ENCODE data around the gene IQGAP2.

IQGAP2 gene

DNA sequence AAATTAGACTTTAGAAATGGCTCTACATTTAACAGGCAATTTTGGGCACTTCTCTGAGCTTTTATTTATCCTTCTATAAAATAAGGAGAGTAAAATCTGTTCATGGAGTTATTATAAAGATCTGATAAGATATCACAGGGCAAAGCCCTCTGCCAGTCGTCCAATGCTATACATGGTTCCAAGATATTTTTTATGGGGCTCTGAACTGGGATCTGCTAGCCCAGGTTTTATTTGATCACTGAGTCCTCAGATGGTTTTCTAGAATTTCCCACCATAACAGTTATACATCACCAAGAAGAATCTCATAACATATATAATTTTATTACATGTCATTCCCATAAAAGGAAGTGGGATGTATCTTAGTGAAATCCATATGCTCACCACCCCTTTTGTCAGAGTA is 23.2 kb upstream of the IQGAP2 start:
- H2AFZ ChIP-seq (ENCODE audit: low read length), result peak overlapping the region; percentile 36
- no peak overlapping the region for H4K91ac ChIP-seq (ENCODE audit: low read depth, low read length, poor library complexity)
- H2BK5ac ChIP-seq (ENCODE audit: low read length), result no peak overlapping the region
- H3K4me3 ChIP-seq (ENCODE audit: low read length in 2 of 2), result no peak overlapping the region
- no peak overlapping the region for H3K18ac ChIP-seq (ENCODE audit: low read length)
- H3K27ac ChIP-seq (replicated peaks; ENCODE audit: low read length), result no peak overlapping the region
- H2AK5ac ChIP-seq (ENCODE audit: low read depth, low read length), result no peak overlapping the region
- no peak overlapping the region for H2BK15ac ChIP-seq (ENCODE audit: low read length)
- H3K4ac ChIP-seq (ENCODE audit: low read length), result no peak overlapping the region
- no peak overlapping the region for H3K4me2 ChIP-seq (ENCODE audit: insufficient read depth, low read length, poor library complexity, severe bottlenecking)
- H3K14ac ChIP-seq (ENCODE audit: low read length), result no peak overlapping the region
- no peaks in the 10 kb centered on the region for H3K36me3 ChIP-seq (replicated peaks in 1 of 2; ENCODE audit: control insufficient read depth in 2 of 2, insufficient read depth in 2 of 2, low read length in 2 of 2)
- no peak overlapping the region for H3K23ac ChIP-seq (ENCODE audit: low read depth, low read length, poor library complexity)
- no peak overlapping the region for H2BK12ac ChIP-seq (ENCODE audit: low read length)
- no peaks in the 10 kb centered on the region for H3K79me1 ChIP-seq (ENCODE audit: low read depth, low read length)
- no peaks in the 10 kb centered on the region for H3K27me3 ChIP-seq (ENCODE audit: control insufficient read depth in 3 of 3, insufficient read depth in 3 of 3, low read depth in 1 of 3, low read length in 3 of 3)
- WGBS, 2 donors (ENCODE audit: extremely low coverage in 2 of 2, insufficient read length in 2 of 2, insufficient replicate concordance in 1 of 2), result no CpG with 5 or more reads among the region's 1 CpG
- DNase-seq (ENCODE audit: low spot score), result no peak
- peaks cover 4 to 9% of the 10 kb centered on the region in 2 donors for H3K4me1 ChIP-seq (ENCODE audit: control insufficient read depth in 2 of 2, insufficient read depth in 1 of 2, low read depth in 1 of 2, low read length in 2 of 2)
- no peaks in the 10 kb centered on the region for H3K9me3 ChIP-seq (replicated peaks in 1 of 2; ENCODE audit: control insufficient read depth in 2 of 2, insufficient read depth in 1 of 2, low read depth in 1 of 2, low read length in 2 of 2)
- no peak overlapping the region for H4K8ac ChIP-seq (ENCODE audit: low read depth, low read length)
- H3K9ac ChIP-seq (ENCODE audit: low read depth, low read length, poor library complexity), result no peak overlapping the region
- H2BK120ac ChIP-seq (ENCODE audit: low read depth, low read length), result no peak overlapping the region

- no peak for DNase-seq (ENCODE audit: low spot score)
- no peak overlapping the region for H2BK15ac ChIP-seq (ENCODE audit: low read length)
- H3K4ac ChIP-seq (ENCODE audit: low read length), result no peak overlapping the region
- no peak overlapping the region for H3K23ac ChIP-seq (ENCODE audit: low read depth, low read length, poor library complexity)
- H3K4me1 ChIP-seq (ENCODE audit: control insufficient read depth in 2 of 2, insufficient read depth in 1 of 2, low read depth in 1 of 2, low read length in 2 of 2), result peaks cover 4 to 9% of the 10 kb centered on the region in 2 donors
- H3K36me3 ChIP-seq (replicated peaks in 1 of 2; ENCODE audit: control insufficient read depth in 2 of 2, insufficient read depth in 2 of 2, low read length in 2 of 2), result no peaks in the 10 kb centered on the region
- no peak overlapping the region for H3K14ac ChIP-seq (ENCODE audit: low read length)
- peak overlapping the region; percentile 36 for H2AFZ ChIP-seq (ENCODE audit: low read length)
- H4K91ac ChIP-seq (ENCODE audit: low read depth, low read length, poor library complexity), result no peak overlapping the region
- H3K27me3 ChIP-seq (ENCODE audit: control insufficient read depth in 3 of 3, insufficient read depth in 3 of 3, low read depth in 1 of 3, low read length in 3 of 3), result no peaks in the 10 kb centered on the region
- no peak overlapping the region for H3K18ac ChIP-seq (ENCODE audit: low read length)
- no peak overlapping the region for H2BK12ac ChIP-seq (ENCODE audit: low read length)
- no peak overlapping the region for H3K4me3 ChIP-seq (ENCODE audit: low read length in 2 of 2)
- WGBS, 2 donors (ENCODE audit: extremely low coverage in 2 of 2, insufficient read length in 2 of 2, insufficient replicate concordance in 1 of 2), result no CpG with 5 or more reads among the region's 7 CpGs
- no peak overlapping the region for H2BK5ac ChIP-seq (ENCODE audit: low read length)
- H3K9me3 ChIP-seq (replicated peaks in 1 of 2; ENCODE audit: control insufficient read depth in 2 of 2, insufficient read depth in 1 of 2, low read depth in 1 of 2, low read length in 2 of 2), result no peaks in the 10 kb centered on the region
- no peak overlapping the region for H3K9ac ChIP-seq (ENCODE audit: low read depth, low read length, poor library complexity)
- no peak overlapping the region for H4K8ac ChIP-seq (ENCODE audit: low read depth, low read length)
- no peak overlapping the region for H2BK120ac ChIP-seq (ENCODE audit: low read depth, low read length)
- no peak overlapping the region for H3K27ac ChIP-seq (replicated peaks; ENCODE audit: low read length)
- no peak overlapping the region for H2AK5ac ChIP-seq (ENCODE audit: low read depth, low read length)
- no peak overlapping the region for H3K4me2 ChIP-seq (ENCODE audit: insufficient read depth, low read length, poor library complexity, severe bottlenecking)
- H3K79me1 ChIP-seq (ENCODE audit: low read depth, low read length), result no peaks in the 10 kb centered on the region
Measured at GRCh38 chr5:76380346-76381066, 22.6 kb upstream of the IQGAP2 start.

- Histone ChIP-seq H2BK5ac (ENCODE audit: low read length) (no peak overlapping the region), H3K9ac (ENCODE audit: low read depth, low read length, poor library complexity) (no peak overlapping the region), H3K27ac (replicated peaks; ENCODE audit: low read length) (no peak overlapping the region), H4K91ac (ENCODE audit: low read depth, low read length, poor library complexity) (no peak overlapping the region), H3K9me3 (replicated peaks in 1 of 2; ENCODE audit: control insufficient read depth in 2 of 2, insufficient read depth in 1 of 2, low read depth in 1 of 2, low read length in 2 of 2) (no peaks in the 10 kb centered on the region), H2BK120ac (ENCODE audit: low read depth, low read length) (no peak overlapping the region), H2AK5ac (ENCODE audit: low read depth, low read length) (no peak overlapping the region), H4K8ac (ENCODE audit: low read depth, low read length) (no peak overlapping the region), H3K79me1 (ENCODE audit: low read depth, low read length) (no peaks in the 10 kb centered on the region), H3K4me2 (ENCODE audit: insufficient read depth, low read length, poor library complexity, severe bottlenecking) (no peak overlapping the region), H3K4me1 (ENCODE audit: control insufficient read depth in 2 of 2, insufficient read depth in 1 of 2, low read depth in 1 of 2, low read length in 2 of 2) (peaks cover 4 to 9% of the 10 kb centered on the region in 2 donors), H3K23ac (ENCODE audit: low read depth, low read length, poor library complexity) (no peak overlapping the region), H3K27me3 (ENCODE audit: control insufficient read depth in 3 of 3, insufficient read depth in 3 of 3, low read depth in 1 of 3, low read length in 3 of 3) (no peaks in the 10 kb centered on the region), H3K14ac (ENCODE audit: low read length) (no peak overlapping the region), H3K18ac (ENCODE audit: low read length) (no peak overlapping the region), H2BK12ac (ENCODE audit: low read length) (no peak overlapping the region), H3K4me3 (ENCODE audit: low read length in 2 of 2) (no peak overlapping the region), H2BK15ac (ENCODE audit: low read length) (no peak overlapping the region), H3K4ac (ENCODE audit: low read length) (no peak overlapping the region), H2AFZ (ENCODE audit: low read length) (no peak overlapping the region), H3K36me3 (replicated peaks in 1 of 2; ENCODE audit: control insufficient read depth in 2 of 2, insufficient read depth in 2 of 2, low read length in 2 of 2) (no peaks in the 10 kb centered on the region)
- no CpG with 5 or more reads among the region's 4 CpGs for WGBS, 2 donors (ENCODE audit: extremely low coverage in 2 of 2, insufficient read length in 2 of 2, insufficient replicate concordance in 1 of 2)
- no peak for DNase-seq (ENCODE audit: low spot score)
Measured at GRCh38 chr5:76383126-76383832, 19.8 kb upstream of the IQGAP2 start.

GRCh38 chr5:76384189-76384588 is 18.9 kb upstream of the IQGAP2 start:
- Histone ChIP-seq H4K91ac (ENCODE audit: low read depth, low read length, poor library complexity) (no peak overlapping the region), H3K4me2 (ENCODE audit: insufficient read depth, low read length, poor library complexity, severe bottlenecking) (no peak overlapping the region), H2BK15ac (ENCODE audit: low read length) (no peak overlapping the region), H3K36me3 (replicated peaks in 1 of 2; ENCODE audit: control insufficient read depth in 2 of 2, insufficient read depth in 2 of 2, low read length in 2 of 2) (no peaks in the 10 kb centered on the region), H3K14ac (ENCODE audit: low read length) (no peak overlapping the region), H2BK12ac (ENCODE audit: low read length) (no peak overlapping the region), H3K27me3 (ENCODE audit: control insufficient read depth in 3 of 3, insufficient read depth in 3 of 3, low read depth in 1 of 3, low read length in 3 of 3) (no peaks in the 10 kb centered on the region), H3K9ac (ENCODE audit: low read depth, low read length, poor library complexity) (no peak overlapping the region), H3K4ac (ENCODE audit: low read length) (no peak overlapping the region), H4K8ac (ENCODE audit: low read depth, low read length) (no peak overlapping the region), H3K27ac (replicated peaks; ENCODE audit: low read length) (no peak overlapping the region), H2AFZ (ENCODE audit: low read length) (peak overlapping the region; percentile 68), H2AK5ac (ENCODE audit: low read depth, low read length) (no peak overlapping the region), H3K4me3 (ENCODE audit: low read length in 2 of 2) (no peak overlapping the region), H3K4me1 (ENCODE audit: control insufficient read depth in 2 of 2, insufficient read depth in 1 of 2, low read depth in 1 of 2, low read length in 2 of 2) (peaks cover 4 to 14% of the 10 kb centered on the region in 2 donors), H2BK120ac (ENCODE audit: low read depth, low read length) (no peak overlapping the region), H3K9me3 (replicated peaks in 1 of 2; ENCODE audit: control insufficient read depth in 2 of 2, insufficient read depth in 1 of 2, low read depth in 1 of 2, low read length in 2 of 2) (no peaks in the 10 kb centered on the region), H2BK5ac (ENCODE audit: low read length) (no peak overlapping the region), H3K18ac (ENCODE audit: low read length) (peak overlapping the region; percentile 73), H3K79me1 (ENCODE audit: low read depth, low read length) (no peaks in the 10 kb centered on the region), H3K23ac (ENCODE audit: low read depth, low read length, poor library complexity) (no peak overlapping the region)
- WGBS, 2 donors (ENCODE audit: extremely low coverage in 2 of 2, insufficient read length in 2 of 2, insufficient replicate concordance in 1 of 2), result no CpG with 5 or more reads among the region's 4 CpGs
- no peak for DNase-seq (ENCODE audit: low spot score)

All from neuronal stem cell (in vitro differentiated cells).